ENCODE measurements around the gene SHC3. TPM values are rescaled to one million over a fixed set of nuclear protein-coding genes. Genes with fewer than 3 reads are reported as not detected.

The SHC3 gene
- total RNA-seq, 4 donors from 2014 or later = 1.1 to 11.4 (median 3.4) TPM

DNA sequence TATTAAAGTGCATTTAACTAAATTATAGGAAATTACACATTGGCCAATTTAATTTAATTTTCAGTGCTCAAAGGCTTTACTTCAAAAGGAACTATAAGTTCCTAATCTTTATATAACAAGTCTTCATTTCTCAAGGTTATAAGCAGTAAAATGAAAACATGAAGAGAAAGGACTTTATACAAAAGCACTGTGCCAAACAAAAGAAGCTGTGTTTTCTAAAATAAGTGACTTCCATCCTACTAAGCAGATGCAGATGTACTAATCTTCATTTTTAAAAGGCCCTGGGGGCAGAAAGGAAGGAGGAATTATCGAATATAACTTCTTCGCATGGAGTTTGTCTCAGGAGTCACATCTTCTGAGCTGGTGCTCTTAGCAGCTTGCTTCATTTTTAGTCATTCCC, 81.4 kb downstream of the SHC3 start:
- Histone ChIP-seq H3K27me3 (no peaks in the 10 kb centered on the region), H3K4me3 (no peak overlapping the region), H3K9me3 (no peaks in the 10 kb centered on the region), H3K27ac (no peak overlapping the region), H3K36me3 (no peaks in the 10 kb centered on the region), H3K4me1 (no peaks in the 10 kb centered on the region)
- 49% methylated on average over 2 of the region's 2 CpGs for WGBS, 2 donors
- DNase-seq (ENCODE audit: low spot score in 2 of 2) = no peak
- TF ChIP-seq EP300 (IDR thresholded peaks at IDR 0.05) = no peak
- TF ChIP-seq POLR2A (IDR thresholded peaks at IDR 0.05) = no peak
- TF ChIP-seq, protein P1, sequence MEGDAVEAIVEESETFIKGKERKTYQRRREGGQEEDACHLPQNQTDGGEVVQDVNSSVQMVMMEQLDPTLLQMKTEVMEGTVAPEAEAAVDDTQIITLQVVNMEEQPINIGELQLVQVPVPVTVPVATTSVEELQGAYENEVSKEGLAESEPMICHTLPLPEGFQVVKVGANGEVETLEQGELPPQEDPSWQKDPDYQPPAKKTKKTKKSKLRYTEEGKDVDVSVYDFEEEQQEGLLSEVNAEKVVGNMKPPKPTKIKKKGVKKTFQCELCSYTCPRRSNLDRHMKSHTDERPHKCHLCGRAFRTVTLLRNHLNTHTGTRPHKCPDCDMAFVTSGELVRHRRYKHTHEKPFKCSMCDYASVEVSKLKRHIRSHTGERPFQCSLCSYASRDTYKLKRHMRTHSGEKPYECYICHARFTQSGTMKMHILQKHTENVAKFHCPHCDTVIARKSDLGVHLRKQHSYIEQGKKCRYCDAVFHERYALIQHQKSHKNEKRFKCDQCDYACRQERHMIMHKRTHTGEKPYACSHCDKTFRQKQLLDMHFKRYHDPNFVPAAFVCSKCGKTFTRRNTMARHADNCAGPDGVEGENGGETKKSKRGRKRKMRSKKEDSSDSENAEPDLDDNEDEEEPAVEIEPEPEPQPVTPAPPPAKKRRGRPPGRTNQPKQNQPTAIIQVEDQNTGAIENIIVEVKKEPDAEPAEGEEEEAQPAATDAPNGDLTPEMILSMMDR (IDR thresholded peaks at IDR 0.05) = no peak

DNA sequence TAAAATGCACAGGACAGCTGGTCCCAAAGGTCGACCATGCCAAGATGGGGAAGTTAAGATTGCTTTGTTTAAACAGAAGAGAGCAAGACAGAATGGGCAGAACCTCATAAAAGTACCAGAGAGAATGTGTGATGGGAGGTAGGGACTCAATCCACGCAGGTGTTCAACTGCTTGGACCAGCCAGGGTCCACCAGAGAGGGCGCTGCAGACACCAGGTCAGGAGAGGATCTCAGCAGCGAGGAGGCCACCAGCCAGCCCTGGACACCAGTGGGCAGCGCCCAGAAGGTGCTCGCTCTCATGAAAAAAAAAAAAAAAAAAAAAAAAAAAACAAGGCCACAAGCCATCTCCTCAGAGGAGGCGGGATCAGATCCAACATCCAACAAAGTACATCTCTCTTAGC, 81.8 kb downstream of the SHC3 start:
- no peaks in the 10 kb centered on the region for H3K27me3 ChIP-seq
- no peak for DNase-seq (ENCODE audit: low spot score in 2 of 2)
- H3K27ac ChIP-seq = no peak overlapping the region
- no peaks in the 10 kb centered on the region for H3K4me1 ChIP-seq
- no peaks in the 10 kb centered on the region for H3K36me3 ChIP-seq
- no peaks in the 10 kb centered on the region for H3K9me3 ChIP-seq
- WGBS, 2 donors = 64 to 70% methylated on average over 7 of the region's 7 CpGs
- TF ChIP-seq EP300 (IDR thresholded peaks at IDR 0.05) (no peak), POLR2A (IDR thresholded peaks at IDR 0.05) (no peak)
- TF ChIP-seq, protein P1 (IDR thresholded peaks at IDR 0.05) = no peak
- H3K4me3 ChIP-seq = no peak overlapping the region

DNA sequence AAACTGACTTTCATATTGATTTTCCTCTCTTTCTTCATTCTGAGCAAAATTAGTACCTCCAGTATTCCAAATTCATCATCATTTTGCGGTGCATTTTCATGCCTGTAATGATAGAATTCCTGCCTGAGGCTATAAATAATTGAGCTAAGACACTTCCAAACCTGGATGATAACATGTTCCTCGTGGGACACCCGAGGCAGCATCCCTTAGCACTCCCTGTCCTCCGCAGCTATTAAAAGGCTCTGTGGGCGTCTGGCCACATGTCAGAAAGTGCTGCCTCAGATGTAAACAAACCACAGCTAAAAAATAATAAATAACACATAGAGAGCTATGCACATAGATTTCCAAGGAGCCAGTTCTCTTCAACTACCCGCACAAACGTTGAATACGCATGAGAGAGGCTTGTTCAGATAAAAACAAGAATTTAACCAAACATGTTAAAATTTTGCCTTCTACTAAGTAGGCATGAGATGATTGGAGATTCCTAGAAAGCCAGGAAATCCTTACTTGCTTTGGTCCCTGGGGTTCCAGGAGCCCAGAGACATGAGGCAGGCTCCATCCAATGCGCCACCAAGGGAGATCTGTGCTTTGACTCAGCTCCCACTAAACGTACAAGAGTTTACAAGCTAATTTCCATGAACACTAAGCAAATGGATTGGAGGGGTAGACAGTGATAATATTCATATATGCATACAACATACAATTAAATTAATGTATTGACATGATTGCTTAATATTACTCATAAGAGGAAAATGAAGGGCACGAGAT, 82.7 kb downstream of the SHC3 start:
- DNase-seq (ENCODE audit: low spot score in 2 of 2) = no peak
- TF ChIP-seq EP300 (IDR thresholded peaks at IDR 0.05) = no peak
- TF ChIP-seq, protein P1 (IDR thresholded peaks at IDR 0.05) = no peak
- TF ChIP-seq POLR2A (IDR thresholded peaks at IDR 0.05) = no peak
- H3K36me3 ChIP-seq = no peaks in the 10 kb centered on the region
- H3K27ac ChIP-seq = no peak overlapping the region
- no peaks in the 10 kb centered on the region for H3K27me3 ChIP-seq
- 47 to 53% methylated on average over 11 of the region's 11 CpGs for WGBS, 2 donors
- H3K9me3 ChIP-seq = no peaks in the 10 kb centered on the region
- H3K4me1 ChIP-seq = no peaks in the 10 kb centered on the region
- H3K4me3 ChIP-seq = no peak overlapping the region

DNA sequence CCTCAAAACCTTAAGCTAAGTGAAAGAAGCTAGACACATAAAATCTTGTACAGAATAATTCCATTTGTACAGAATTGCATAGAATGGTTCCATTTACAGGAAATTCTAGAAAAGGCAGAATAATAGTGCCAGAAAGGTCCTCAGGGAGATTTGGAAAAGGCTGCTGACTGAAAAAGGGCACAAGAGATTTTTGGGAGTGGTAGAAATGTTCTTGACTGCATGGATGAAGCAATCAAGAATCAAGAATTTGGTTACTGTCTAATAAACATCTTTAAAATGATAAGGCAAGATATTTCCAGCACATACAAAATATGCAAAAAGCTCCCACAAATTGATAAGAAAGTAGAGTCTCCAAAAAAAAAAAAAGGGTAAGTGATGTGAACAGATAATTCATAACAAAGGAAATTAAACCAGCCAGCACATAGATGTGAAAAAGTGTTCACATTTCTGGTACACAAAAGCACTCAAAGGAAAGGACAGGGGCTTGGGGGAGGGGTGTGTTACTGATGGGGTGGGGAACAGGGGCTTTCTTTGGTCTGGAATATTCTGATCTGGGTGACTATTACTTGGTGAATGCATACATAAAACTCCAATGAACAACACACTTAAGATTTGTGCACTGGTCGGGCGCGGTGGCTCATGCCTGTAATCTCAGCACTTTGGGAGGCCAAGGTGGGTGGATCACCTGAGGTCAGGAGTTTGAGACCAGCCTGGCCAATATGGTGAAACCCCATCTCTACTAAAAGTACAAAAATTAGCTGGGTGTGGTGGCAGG, 85.2 kb downstream of the SHC3 start:
- DNase-seq (ENCODE audit: low spot score in 2 of 2) = no peak

More for the DNA sequence above, 85.2 kb downstream of the SHC3 start:
- TF ChIP-seq, protein P1 (IDR thresholded peaks at IDR 0.05) = no peak
- no peak for TF ChIP-seq POLR2A (IDR thresholded peaks at IDR 0.05)
- no peak for TF ChIP-seq EP300 (IDR thresholded peaks at IDR 0.05)
- no peaks in the 10 kb centered on the region for H3K4me1 ChIP-seq
- H3K9me3 ChIP-seq = no peaks in the 10 kb centered on the region
- H3K36me3 ChIP-seq = no peaks in the 10 kb centered on the region
- no peak overlapping the region for H3K27ac ChIP-seq
- H3K4me3 ChIP-seq = no peak overlapping the region
- H3K27me3 ChIP-seq = no peaks in the 10 kb centered on the region
- WGBS, 2 donors = 90 to 96% methylated on average over 3 of the region's 3 CpGs
